ENCODE measurements around the gene LRRFIP2.

DNA sequence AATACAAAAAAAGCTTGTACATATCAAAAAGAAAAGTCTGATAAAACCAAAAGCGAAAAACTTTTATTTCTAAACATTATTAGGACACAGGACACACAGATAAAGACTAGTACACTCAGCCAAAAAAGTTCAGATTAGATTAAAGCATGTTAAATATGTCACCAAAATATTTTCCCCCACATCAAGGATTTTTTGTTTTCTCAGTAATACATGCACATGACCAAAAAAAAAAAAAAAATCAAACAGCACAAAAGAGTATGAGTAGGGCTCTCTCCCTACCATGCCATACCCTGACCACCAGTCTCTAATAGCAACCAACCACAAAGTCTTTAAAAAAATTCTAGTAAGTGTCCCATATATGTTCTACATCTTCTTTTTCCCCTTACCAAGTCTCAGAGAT is 77.4 kb downstream of the LRRFIP2 start:
- TF ChIP-seq, protein P1, sequence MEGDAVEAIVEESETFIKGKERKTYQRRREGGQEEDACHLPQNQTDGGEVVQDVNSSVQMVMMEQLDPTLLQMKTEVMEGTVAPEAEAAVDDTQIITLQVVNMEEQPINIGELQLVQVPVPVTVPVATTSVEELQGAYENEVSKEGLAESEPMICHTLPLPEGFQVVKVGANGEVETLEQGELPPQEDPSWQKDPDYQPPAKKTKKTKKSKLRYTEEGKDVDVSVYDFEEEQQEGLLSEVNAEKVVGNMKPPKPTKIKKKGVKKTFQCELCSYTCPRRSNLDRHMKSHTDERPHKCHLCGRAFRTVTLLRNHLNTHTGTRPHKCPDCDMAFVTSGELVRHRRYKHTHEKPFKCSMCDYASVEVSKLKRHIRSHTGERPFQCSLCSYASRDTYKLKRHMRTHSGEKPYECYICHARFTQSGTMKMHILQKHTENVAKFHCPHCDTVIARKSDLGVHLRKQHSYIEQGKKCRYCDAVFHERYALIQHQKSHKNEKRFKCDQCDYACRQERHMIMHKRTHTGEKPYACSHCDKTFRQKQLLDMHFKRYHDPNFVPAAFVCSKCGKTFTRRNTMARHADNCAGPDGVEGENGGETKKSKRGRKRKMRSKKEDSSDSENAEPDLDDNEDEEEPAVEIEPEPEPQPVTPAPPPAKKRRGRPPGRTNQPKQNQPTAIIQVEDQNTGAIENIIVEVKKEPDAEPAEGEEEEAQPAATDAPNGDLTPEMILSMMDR (IDR thresholded peaks at IDR 0.05) = no peak
- TF ChIP-seq EP300 (IDR thresholded peaks at IDR 0.05) (no peak), POLR2AphosphoS5 (IDR thresholded peaks at IDR 0.05) (no peak), POLR2A (IDR thresholded peaks at IDR 0.05) (no peak)
